ENCODE data around the gene KCTD8.

KCTD8 gene

GRCh38 chr4:44462259-44462658 lies 13.7 kb upstream of the KCTD8 start:
- TF ChIP-seq CTCF (IDR thresholded peaks at IDR 0.05; ENCODE audit: low read depth, low read length) = no peak
- Histone ChIP-seq H3K27me3 (no peaks in the 10 kb centered on the region), H3K4me3 (ENCODE audit: low read depth, low read length) (no peak overlapping the region), H3K9me3 (no peaks in the 10 kb centered on the region), H3K4me1 (no peaks in the 10 kb centered on the region), H3K36me3 (no peaks in the 10 kb centered on the region)
- no peak for DNase-seq

GRCh38 chr4:44447563-44448504 lies 775 bp downstream of the KCTD8 start:
- H3K9me3 ChIP-seq = no peaks in the 10 kb centered on the region
- peaks cover 59% of the 10 kb centered on the region for H3K27me3 ChIP-seq
- no peaks in the 10 kb centered on the region for H3K36me3 ChIP-seq
- DNase-seq = peak; percentile 7
- H3K4me3 ChIP-seq (ENCODE audit: low read depth, low read length) = peak overlapping the region; percentile 60
- no peak for TF ChIP-seq CTCF (IDR thresholded peaks at IDR 0.05; ENCODE audit: low read depth, low read length)
- H3K4me1 ChIP-seq = no peaks in the 10 kb centered on the region

- Histone ChIP-seq H3K4me1 (no peaks in the 10 kb centered on the region), H3K36me3 (no peaks in the 10 kb centered on the region), H3K4me3 (ENCODE audit: low read depth, low read length) (no peak overlapping the region), H3K27me3 (peaks cover 58% of the 10 kb centered on the region), H3K9me3 (no peaks in the 10 kb centered on the region)
- DNase-seq = no peak
- no peak for TF ChIP-seq CTCF (IDR thresholded peaks at IDR 0.05; ENCODE audit: low read depth, low read length)
Observed at GRCh38 chr4:44446801-44447562, 1.6 kb downstream of the KCTD8 start.

GRCh38 chr4:44446191-44446590 lies 2.4 kb downstream of the KCTD8 start:
- H3K27me3 ChIP-seq = peaks cover 52% of the 10 kb centered on the region

GRCh38 chr4:44438687-44439086 lies 9.9 kb downstream of the KCTD8 start:
- no peaks in the 10 kb centered on the region for H3K36me3 ChIP-seq
- no peaks in the 10 kb centered on the region for H3K27me3 ChIP-seq
- no peaks in the 10 kb centered on the region for H3K4me1 ChIP-seq
- no peak overlapping the region for H3K4me3 ChIP-seq (ENCODE audit: low read depth, low read length)
- no peak for DNase-seq
- TF ChIP-seq CTCF (IDR thresholded peaks at IDR 0.05; ENCODE audit: low read depth, low read length) = no peak
- H3K9me3 ChIP-seq = no peaks in the 10 kb centered on the region

More at GRCh38 chr4:44446191-44446590, 2.4 kb downstream of the KCTD8 start:
- no peaks in the 10 kb centered on the region for H3K36me3 ChIP-seq
- H3K4me3 ChIP-seq (ENCODE audit: low read depth, low read length) = no peak overlapping the region
- no peaks in the 10 kb centered on the region for H3K4me1 ChIP-seq
- no peak for DNase-seq
- H3K9me3 ChIP-seq = no peaks in the 10 kb centered on the region
- TF ChIP-seq CTCF (IDR thresholded peaks at IDR 0.05; ENCODE audit: low read depth, low read length) = no peak
